DLD1 (cell line): Measurements from ENCODE around the gene DNAAF2.
"Not testable (repeated sequence)": the region's sequence is repeated elsewhere in the genome, so short reads cannot be mapped to it uniquely, and the experiment has no call there.

Experiments used
- in situ Hi-C: cut with HindIII; loops from 2 replicates; pipeline ENCODE4 v1.10.0; 2017; ENCODE audit warnings: low sequenced_read_pairs

DNAAF2 gene

DNA sequence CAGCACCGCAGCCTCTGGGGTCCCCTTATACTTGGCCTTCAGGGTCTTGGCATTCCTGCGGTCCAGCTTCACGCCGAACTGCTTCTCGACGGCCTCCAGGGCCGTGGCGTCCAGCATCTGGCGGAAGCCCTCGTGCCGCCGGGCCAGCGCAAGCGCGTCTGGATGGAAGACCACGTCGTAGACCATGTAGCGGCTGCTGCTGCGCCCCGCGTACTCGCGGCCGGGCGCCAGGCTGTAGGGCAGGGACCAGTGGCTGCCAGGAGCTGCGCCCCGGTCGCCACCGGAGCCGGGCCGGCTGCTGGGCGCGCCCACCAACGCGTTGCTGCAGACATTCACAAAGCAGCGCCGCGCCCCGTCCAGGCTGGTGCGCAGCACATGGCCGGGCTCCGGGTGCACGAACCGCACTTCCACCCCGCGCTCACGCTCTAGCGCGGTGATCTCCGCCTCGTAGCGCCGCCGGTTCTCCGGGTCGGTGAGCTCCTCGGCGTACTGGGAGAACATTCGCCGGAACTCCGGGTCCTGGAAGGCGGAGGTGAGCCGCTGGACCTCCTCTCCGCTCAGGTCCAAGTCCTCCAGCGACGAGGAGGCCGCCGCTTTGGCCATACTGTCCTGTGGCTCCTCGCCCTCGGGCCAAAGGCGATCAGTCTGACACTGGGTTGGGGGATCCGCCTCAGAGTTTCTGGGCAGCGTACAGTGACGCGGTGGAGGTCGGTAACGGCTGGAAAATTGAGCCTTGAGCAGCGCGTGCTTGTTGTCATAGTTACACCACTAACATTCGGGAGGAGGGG lies at the start of gene DNAAF2:
Gene DNAAF2, minus strand, starts transcription at position 698 of the 788 bp plus-strand sequence. Its CDS starts 95 bp downstream, at position 603.
- in situ Hi-C loops: no loop called here

DNA sequence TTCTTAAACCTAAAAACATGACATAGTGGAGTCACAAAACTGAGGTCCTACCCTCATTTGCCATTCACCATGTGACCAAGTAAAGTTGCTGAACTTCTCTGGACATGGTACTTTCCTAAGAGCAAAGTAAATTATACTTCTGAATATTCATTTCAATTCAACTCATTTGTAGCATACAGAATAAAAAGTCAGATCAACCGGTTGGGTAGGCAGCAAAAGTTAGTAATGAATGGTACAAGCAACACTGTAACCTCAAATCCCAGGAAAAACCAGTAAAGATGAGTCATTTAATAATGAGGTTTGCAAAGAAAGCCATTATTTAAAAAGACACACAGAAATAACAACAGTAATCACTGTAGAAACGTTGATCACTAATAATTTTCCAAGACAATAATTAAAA lies 44.2 kb upstream of the DNAAF2 start:
- in situ Hi-C loops: no loop called here

DNA sequence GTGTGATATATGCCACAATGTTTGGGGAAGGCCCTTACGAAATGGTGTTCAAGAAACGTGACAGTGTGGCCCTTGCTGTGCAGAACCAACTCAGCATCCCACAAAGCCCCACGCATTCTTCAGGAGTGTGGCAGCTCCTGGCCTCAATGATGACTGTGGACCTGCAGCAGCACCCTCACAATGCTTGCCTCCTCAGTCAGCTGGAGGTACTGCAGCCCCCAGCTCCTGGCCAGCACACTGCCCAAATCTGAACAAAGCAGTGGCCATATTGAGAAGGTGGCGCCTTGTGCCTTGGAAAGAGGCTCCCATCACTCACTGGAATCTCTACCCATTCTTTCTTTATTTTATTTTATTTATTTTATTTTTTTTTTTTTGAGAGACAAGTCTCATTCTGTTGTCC lies 42.6 kb upstream of the DNAAF2 start:
- in situ Hi-C loops: no loop called here

DNA sequence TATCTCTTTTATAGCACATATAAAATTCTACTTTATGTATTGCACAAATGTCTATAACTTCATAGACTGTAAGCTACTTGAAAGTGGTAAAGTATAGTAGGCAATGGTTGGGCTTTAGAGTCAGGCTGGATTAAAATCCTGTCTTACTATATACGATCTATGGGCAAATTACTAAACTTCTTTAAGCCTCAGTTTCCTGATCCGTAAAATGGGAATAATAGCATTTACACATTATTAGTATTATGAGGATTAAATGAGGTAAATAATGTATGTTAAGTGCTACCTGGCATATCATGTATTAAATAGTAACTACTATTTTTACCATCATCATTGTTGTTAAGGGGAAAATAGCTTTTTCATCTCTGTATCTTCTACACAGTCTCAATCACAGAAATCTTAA lies 38.5 kb upstream of the DNAAF2 start:
- in situ Hi-C loops: no loop called here

GRCh38 chr14:49670475-49670874 lies 35.4 kb upstream of the DNAAF2 start:
- in situ Hi-C loops: no loop called here

GRCh38 chr14:49659526-49660455 lies 24.7 kb upstream of the DNAAF2 start:
- in situ Hi-C loops: no loop called here

DNA sequence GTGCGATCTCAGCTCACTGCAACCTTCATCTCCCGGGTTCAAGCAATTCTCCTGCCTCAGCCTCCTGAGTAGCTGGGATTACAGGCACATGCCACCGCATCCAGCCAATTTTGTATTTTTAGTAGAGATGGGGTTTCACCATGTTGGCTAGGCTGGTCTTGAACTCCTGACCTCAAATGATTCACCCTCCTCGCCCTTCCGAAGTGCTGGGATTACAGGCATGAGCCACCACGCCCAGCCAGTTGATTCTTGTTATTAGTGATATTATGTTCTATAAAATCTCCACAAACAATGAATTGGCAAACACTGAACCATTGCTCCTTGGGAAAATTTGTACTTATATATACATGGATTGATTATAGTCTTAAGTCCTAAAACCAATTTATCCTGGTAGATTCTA lies 22.5 kb upstream of the DNAAF2 start:
- in situ Hi-C loops: not testable (repeated sequence)

DNA sequence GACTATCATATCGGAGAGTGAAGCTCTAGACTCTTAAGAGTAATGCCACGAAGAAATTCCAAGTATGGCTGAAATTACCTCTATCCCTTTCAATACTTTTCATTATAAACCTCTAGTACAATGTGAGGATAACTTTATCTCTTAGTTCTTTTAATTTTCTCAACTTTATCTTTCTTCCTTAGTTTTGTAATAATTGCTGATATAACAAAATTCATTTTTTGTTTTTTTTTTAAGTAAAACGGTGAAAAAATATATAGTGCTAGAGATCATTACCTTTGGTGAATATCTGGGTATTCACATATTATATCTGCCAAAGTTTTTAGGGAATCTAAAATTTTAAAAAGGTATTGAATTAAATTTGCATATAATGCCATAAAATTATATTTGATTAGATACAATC lies 19.5 kb upstream of the DNAAF2 start:
- in situ Hi-C loops: no loop called here

DNA sequence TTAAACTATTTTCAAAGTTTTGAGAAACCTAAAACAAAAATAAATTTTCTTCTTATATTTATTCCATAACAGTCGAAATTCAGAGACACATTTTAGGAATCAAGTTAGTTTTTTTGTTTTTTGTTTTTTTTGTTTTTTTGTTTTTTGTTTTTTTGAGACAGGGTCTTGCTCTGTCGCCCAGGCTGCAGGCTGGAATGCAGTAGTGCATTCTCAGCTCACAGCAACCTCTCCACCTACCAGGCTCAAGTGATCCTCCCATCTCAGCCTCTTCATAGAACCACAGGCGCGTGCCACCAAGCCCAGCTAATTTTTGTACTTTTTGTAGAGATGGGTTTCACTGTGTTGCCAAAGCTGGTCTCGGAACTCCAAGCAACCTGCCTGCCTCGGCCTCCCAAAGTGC lies 18.5 kb upstream of the DNAAF2 start:
- in situ Hi-C loops: no loop called here

DNA sequence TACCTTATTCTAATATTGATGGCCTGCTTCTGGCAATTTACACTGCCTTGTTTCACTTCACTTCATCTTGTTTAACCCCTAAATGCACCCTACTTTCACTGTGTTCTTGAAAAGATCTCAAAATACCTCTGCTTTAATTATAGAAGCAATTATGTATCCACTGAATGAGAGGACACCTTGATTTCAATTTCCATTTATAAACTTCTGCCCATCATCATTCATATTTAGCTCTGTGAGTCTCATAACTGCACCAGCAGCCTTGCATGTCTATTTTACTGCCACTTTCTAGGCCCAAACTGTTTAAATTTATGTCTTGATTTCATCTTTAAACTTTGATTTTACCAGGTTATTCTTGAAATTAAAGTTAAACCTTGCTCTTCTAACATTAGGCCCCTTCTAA lies 7.1 kb upstream of the DNAAF2 start:
- in situ Hi-C loops: no loop called here

GRCh38 chr14:49641697-49642129 lies 6.7 kb upstream of the DNAAF2 start:
- in situ Hi-C loops: no loop called here

DNA sequence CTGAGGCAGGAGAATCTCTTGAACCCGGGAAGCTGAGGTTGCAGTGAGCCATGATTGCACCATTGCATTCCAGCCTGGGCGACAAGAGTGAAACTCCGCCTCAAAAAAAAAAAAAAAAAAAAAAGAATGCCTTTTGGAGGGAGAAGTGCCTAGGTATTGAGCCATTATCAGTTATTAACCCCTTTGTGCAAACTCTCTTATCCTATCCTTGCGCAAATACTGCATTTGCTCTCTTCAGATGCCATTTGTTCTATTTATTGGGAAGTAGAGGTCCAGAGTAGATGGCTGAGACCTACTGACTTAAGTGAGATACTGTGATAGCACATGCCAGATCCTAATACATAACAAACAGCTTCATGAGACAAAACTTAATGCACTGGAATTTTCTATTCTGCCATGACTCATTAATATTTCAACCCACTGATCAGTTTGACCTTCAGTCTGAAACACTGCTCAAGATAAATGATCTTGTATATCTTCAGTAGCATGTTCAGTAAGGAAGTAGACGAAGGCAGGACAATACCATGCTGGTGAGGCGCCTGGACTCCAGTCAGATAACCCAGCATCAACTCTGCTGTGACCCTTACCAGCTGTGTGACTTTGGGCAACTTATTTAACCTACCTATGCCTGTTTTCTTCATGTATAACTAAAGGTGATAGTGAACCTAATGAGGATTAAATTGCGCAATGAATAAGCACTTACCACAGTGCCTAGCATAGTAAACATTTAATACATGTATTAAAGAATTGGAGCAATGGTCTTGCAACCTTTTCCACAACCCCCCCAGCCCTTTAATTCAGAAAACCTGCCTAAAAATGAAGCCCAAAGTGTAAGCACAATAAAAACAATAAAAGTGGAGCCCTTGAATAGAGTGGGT lies 5.7 kb upstream of the DNAAF2 start:
- in situ Hi-C loops: no loop called here

- in situ Hi-C loops: no loop called here
These were observed 2.6 kb upstream of the DNAAF2 start for GRCh38 chr14:49637534-49638078.

DNA sequence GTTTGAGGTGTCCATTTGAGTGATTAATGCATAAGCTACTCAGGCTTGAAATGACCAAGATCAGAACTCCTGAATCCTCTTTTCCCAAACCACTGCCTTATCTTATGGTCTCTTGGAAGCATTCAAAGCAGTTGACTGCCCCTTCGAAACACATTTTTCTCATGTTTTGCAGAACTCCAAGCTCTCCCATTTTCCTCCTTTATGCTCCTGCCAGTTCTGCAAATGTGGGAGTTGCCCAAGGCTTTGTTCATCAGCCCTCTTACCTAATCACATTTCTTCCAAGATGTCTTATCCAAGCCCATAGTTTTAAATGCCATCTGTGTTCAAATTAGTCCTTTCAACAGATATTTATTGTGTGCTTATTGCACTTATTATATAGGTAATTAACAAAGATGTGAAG lies 1.8 kb upstream of the DNAAF2 start:
- in situ Hi-C loops: no loop called here

GRCh38 chr14:49633640-49634546 lies 1.2 kb downstream of the DNAAF2 start:
- in situ Hi-C loops: no loop called here

GRCh38 chr14:49623941-49624839 lies 10.9 kb downstream of the DNAAF2 start:
- in situ Hi-C loops: no loop called here

GRCh38 chr14:49623387-49623786 lies 11.7 kb downstream of the DNAAF2 start:
- in situ Hi-C loops: no loop called here

- in situ Hi-C loops: no loop called here
These were observed 12.9 kb downstream of the DNAAF2 start for GRCh38 chr14:49622022-49622607.
